GF-D8 (cell line): ENCODE data around the gene VIPR2.
"Not testable (repeated sequence)": the region's sequence is repeated elsewhere in the genome, so short reads cannot be mapped to it uniquely, and the experiment has no call there.

ENCODE experiments used
- DNase-seq: peaks from one replicate; lab custom pipeline; 2025; lab: John Stamatoyannopoulos, UW

VIPR2 gene

DNA sequence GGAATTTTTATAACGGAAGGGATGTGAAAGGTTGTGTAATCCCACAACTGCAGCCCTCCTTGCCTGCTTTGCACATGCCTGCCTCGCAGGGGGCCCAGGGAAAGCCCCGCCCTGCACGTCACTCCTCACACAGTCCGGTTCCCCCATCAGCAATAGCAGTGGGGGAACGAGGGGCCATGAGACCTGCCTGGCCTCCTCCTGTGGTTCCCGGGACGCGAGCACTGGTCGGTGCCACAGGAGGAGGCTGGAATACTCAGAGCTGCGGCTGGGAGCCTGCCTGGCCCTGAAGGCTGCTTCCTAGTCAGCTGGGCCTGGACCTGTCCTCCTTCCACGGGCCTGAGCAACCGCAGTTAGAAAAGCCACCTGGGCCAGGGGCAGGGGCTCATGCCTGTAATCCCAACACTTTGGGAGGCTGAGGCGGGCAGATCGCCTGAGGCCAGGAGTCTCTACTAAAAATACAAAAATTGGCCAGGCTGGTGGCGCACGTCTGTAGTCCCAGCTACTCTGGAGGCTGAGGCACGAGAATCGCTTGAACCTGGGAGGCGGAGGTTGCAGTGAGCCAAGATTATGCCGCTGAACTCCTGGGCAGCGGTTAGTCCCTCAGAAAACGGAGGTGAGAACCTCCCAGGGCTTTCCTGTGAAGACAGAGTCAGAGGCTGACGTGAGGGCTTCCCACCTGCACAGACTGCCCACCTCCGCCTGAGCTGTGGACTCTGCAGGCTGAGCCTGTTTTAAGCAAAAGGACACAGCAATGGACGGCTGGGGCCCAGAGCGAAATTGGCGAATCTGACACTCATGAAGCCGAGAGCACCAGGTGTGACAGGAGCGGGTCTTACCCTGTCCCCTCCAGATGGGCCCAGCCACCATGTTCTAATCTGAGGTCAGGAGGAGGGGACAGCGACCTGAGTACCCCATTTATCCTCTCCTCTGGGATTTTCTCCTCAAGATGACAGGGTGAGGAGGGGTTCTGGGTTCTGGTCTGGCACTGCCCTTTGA is 52.9 kb downstream of the VIPR2 start:
- no peak for DNase-seq

DNA sequence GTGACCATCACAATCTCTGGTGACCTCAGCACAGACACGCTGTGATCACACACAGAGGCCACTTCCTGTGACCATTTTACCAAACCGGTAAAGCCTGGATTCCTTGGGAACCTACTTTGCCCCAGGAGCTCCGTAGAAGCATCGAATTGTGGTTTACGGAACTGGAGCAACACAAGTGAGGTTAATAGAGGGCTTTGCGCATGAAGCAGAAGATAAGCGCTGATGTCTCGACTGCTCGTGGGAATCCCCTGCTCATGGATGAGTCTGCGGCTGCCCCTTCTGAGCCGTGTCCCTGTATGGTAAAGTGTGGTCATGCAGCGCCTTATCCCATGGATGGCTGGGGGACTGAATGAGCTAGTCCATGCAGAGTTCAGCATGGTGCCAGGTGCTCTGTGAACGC is 53.6 kb downstream of the VIPR2 start:
- DNase-seq, result no peak

DNA sequence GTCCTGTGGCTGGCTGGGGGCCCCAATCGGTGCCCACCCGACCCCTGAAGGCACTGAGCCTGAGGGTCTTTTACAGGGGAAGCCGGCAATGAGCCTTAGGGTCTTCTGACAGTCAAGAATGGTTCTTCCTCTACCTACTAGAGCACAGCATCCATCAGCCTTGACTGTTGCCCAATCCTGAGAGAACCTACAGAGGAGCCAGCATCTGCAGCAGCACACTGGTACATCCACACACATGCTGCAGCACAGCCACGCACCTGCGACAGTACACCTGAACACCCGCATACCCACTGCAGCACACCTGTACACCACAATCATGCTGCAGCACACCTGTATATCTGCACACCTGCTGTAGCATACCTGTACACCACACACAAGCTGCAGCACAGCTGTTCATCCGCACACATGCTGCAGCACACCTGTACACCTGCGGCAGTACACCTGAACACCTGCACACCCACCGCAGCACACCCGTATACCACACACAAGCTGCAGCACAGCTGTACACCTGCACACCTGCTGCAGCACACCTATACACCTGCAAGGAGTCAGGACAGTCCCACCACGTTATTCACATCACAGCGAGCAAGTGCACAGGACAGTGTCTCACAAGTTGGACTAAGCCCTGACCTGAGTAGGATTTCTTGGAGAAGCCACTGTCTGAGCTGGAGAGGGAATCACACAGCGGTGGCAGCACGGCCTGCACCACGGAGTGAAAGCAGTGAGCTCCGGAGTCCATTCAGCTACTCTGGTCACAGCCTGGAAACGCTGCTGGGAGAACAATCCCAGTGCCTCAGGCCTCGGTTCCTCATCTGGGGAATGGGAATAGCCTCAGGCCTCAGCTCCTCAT is 56.4 kb downstream of the VIPR2 start:
- DNase-seq, result no peak

DNA sequence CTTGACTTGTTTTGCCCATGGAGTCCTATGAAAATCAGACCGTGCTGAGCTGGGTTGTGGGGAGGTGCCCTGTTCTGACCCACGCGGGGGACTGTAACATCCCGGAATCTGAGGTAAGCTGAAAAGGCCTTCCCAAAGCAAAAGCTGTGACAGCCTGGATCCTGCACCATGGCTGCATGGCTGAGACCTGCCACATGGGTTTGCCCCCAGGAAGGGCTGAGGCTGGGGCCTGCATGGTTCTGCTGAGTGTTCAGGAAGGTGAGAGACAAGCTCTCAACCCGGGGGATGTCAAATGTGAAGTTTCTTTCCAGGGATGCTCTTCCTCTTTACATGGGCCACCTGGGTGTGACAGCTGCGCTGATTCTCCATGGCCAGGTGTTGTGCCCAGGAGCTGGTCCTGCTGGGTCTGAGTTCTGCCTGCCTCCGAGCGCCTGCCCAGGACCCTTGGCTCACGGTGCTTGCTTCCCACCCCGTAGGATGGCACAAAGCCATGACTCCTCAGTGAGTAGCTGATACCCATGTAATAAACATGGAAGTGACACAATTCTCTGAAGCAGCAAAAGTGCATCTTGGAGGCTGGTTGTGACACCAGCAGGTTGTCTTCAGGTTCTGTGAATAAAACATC is 58.3 kb downstream of the VIPR2 start:
- no peak for DNase-seq

DNA sequence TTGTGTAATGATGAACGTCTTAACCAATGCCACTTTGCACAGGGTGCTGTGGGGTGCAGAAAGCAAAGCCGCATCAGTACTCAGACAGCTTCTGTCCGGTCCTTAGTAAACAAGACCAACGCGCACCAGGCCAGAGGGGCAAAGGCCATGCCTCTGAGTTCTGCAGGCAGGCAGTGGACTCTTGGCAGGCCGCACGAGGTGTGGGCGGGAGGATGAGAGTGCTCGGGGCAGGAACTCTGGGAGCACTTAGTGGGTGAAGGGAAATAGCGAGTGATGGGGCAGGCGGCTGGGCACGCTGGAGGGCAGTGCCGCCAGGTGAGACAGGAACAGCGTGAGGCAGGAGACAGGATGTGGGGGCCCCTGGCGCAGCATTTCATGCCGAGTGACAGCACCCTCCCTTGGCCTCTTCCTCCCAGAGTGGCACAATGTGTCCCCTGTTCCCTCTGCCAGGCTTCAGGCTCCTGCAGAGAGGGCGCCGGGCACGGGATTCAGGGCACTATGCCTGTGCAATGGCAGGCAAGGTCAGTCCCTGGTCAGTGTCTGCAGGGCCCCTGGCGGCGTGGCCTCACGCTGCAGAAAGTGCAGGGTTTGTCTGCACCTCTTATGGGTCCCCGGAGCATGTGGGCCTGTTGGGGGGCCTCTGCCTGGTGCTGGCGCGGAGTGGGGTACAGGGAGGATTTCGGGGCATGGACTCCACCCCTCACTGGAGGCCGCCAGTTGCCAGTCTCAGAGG is 60.4 kb downstream of the VIPR2 start:
- DNase-seq, result no peak

DNA sequence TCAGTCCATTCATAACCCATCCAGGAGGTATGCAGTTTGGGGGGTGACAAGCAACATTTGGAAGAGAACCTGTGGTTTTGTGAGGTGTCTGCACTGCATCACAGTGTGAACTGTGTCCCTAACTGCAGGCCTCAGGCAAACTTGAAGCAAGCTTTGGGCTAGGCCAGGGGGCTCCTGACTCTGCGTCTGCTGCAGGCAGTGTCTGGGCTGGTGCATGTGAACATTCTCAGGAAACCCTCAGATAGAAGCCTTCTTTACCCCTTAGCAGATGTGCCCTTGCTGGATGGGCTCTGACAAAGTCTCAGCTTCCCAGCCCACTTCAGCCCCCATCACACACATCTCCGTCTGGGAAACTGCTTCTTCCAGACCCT is 61.0 kb downstream of the VIPR2 start:
- no peak for DNase-seq

DNA sequence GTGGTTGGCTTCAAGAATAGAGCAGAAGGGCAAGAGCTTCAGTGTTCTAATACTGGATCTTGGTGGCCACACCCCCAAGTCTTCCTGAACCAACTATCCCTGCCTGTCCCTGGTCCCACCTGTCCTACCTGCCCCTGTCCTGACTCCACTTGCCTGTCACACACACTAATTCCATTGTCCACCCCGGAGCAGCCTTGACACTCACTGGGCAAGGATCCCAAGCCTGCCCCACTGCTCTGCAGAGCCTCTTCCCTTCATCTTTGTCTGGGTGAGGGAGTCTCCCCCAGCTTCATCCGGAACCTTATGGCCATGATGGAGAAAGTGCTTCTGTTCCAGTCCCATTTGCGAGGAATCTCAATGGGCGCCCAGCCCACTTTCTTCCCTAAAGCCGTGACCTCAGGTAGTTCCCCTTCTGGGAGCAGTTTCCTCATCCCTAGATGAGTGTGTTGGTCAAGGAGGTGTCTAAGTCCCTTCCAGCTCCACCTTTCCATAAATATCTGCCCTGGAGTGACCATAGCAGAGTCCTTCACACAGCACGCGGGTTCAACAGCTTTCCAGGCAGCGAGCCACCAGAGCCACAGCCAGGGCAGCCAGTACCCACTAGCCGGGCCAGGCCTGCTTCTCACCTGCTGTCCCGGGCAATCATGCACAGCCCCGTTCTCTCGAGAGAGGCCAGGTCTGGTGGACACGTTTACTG is 61.5 kb downstream of the VIPR2 start:
- DNase-seq, result no peak

DNA sequence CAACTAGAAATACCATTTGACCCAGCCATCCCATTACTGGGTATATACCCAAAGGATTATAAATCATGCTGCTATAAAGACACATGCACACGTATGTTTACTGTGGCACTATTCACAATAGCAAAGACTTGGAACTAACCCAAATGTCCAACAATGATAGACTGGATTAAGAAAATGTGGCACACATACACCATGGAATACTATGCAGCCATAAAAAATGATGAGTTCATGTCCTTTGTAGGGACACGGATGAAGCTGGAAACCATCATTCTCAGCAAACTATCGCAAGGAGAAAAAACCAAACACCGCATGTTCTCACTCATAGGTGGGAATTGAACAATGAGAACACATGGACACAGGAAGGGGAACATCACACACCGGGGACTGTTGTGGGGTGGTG is 62.6 kb downstream of the VIPR2 start:
- not testable (repeated sequence) for DNase-seq

DNA sequence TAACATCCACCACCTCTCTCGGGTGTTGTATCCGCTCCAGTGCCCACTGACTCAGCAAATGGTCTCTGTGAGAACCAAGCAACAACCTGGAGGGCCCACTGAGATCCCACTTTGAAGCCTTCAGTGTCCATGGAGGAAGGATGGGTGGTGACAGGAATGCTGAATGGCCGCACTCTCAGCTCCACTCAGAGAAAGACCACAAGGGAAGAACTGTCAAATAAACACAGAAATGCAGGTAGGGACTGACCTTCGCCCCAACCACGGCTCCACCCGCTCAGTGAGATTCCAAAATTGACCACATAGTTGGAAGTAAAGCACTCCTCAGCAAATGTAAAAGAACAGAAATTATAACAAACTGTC is 65.8 kb downstream of the VIPR2 start:
- no peak for DNase-seq

DNA sequence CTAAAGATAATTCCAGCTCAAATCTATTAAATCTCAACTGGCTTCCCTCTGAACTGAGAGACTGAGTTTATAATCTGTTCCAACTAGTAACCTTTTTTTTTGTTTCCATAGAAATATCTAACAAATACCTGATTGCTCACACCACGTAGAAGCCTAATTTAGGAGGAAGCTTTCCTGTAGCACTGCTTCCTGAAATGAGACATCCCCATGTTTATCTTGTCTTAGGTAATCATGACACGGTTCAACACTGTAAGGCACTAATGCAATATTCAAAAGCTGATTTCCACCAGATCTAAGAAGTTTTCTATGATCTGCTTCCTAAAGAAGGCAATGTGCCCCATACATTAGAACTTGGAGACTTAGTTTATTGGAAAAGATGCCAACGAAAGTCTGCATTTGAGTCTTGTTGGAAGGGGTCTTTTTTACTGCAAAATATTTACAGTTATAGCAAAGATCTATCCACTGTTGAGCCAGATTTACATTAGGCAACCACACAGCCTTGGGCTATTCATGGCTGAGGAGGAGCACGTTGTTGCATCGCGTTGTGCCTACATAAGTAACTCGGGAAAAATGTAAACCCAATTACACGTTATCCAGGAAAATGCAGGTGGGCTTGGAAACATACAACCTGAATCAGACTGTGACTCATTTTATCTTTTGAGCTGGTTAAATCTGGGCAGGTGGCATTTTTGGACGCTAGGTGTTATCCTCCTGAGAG is 66.3 kb downstream of the VIPR2 start:
- DNase-seq, result no peak

DNA sequence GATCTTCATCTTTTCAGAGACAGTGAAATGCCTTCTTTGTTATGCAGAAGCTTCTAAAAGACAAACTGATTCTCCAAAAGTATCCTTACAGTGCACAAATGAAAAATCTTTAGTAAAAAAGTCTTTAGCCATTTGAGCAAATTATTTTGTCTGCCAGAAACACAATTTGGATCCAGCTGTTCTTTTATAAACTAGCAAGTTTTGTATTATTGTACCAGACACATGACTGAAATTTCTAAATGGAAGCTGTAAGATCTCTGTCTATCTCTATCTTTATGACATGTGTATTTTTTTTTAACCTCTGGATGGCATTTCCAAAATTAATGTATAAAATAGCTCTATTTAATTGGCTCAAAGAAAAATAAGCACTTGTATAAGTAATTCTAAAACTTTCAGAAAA is 68.3 kb downstream of the VIPR2 start:
- no peak for DNase-seq

DNA sequence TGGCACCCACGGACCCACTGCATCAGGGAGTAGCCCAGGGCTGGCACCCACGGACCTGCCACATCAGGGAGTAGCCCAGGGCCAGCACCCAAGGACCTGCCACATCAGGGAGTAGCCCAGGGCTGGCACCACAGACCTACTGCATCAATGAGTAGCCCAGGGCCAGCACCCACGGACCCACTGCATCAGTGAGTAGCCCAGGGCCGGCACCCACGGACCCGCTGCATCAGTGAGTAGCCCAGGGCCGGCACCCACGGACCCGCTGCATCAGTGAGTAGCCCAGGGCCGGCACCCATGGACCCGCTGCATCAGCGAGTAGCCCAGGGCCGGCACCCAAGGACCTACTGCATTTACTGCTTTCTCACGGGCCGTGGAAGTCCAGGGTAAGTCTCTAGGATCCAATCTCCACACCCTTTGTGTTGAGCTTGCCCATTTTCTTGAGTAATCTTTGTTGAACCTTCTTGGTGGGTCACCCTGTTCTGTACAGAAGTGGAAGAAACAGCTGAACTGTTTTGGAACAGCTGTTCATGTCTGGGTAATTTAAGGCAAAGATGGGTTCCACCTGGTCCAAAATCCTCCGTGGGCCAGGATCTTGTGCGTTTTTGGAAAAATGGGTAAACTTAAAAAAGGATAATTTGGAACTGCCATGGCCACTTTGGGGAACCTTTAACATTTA is 69.0 kb downstream of the VIPR2 start:
- DNase-seq, result no peak

DNA sequence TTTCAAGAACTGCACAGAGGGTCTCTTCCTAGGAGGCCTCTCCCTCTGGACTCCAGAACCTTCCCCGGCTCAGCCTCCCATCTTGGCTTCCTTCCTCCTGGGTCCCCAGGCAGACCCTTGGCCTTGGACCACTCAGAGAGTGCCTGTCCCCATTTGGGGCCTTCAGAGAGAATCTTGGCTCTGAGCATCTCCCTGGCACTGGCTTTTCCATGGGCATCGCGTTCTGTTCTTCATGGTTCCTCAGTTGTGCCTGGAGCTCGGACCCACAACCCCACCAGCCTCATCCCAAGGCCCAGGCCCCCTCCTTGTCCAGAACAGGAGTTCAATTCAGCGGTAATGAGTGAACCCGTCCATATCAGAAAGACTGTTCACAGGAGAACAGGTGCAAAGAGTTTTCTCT is 73.4 kb downstream of the VIPR2 start:
- no peak for DNase-seq

DNA sequence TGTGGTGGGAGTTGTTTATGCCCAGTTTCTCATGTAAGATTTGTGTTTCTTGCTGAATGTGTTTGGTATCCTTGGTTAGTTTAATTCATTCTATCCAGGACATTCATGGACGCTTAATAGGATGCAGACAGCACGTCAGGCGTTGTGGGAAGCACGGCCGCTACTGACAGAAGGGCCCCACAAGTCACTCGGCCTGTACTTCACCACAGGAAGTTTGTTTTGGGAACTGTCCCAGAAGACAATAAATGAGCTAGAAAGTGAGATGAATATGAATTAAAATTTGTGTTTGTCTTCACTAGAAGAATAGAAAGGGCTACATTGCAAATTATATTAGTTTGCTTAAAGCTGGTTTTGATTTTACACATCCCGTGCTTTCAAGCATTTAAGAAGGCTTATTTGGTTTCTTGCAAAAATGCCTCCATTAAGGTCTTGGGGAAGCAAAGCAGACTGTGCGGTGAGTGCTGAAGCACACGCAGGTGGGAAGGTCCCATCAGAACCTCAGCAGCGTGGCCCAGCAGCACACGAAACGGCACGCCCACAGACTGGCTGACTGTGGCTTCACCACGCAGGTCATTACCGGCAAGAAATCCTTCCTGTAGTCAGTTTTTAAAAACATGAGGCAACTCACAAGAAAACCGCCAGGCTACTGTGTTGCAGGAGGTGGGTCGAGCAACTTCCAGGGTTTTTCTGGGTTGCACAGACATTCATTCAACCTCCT is 74.1 kb downstream of the VIPR2 start:
- DNase-seq, result no peak

DNA sequence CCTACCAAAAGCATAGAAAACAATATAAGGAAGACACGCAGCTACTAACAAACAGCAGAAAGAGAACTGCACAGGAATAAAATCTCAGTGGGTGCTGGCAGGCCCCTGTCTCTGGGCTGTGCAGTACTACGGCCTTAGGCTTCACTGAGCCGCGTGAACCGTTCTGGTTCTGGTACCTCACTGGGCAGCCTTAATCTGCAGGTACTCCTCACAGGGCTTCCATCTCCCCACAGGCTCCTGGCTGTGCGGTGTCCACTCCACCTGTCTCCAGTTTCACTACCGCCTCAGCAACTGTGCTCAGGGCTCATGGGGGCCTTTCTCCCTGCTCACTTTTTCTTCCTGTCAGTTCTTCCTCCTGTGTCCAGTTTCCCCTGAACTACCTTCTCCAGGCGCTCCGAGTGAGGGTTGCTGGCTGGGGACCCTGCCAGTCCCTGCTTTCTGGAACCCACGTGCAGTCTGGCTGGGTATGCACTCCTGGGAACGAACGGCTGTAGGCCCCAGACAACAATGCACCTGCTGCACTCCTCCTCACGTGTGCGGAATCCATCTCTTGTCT is 75.7 kb downstream of the VIPR2 start:
- DNase-seq, result no peak

DNA sequence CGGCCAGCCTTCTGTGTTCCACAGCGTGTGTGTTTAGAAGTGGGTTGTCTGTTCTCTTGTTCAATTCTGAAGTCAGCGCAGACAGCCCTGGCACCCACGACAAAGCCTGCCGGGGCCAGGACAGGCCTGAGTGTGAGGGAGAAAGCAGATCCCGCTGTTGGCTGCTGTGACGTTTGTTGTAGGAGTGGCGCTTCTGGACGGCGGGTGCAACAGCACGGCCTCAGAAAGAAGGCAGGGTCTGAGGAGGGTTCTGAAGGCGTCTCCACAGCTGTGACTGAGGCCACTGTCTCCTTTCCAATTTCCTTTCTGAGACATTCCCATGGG is 76.2 kb downstream of the VIPR2 start:
- no peak for DNase-seq

DNA sequence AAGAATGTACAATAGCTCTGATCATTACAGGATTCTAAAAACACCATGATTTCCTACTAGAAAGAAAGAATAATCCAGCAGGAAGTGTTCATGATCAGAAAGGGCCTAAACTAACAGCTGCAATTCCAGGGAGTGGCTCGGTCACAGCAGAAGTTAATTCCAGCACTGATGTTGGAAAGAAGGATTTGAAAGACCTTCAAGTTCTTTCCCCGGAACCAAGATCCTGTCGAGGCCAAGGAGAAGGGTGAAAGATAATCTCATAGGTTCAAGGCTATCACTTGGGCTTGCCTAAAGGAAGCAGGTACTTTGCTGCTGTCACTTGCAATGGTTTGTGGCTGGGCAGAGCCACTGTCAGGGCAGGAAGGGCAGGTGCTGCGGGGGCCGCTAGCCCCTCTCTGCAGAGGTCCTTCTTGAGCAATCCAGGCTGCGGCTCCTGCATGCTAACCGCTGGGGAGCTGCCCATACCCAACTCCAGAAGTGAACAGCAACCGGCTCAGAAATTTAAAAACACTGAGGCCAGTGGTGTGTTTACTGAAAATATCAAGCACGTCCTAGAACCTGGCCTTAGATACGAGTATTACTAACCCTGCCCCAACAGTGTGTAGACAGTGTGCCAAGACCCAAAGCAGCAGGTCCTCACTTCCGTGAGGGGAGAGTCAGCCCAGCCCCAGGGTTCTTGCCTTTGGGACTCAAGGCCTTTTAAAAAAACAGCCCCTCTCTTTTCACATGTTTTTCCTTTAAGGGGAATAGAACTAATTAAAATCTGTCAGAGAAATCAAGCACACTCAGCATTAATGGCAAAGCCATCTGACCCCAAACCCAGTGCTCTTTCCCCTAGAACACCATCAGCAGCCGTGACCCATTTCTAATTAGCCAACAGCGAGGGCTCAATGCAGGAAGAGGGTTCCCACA is 76.8 kb downstream of the VIPR2 start:
- no peak for DNase-seq
